Activated CD4-positive, alpha-beta T cell treated with anti-CD3 and anti-CD28 coated beads for 48 hours (primary cell): ENCODE results near the gene ABHD6.
"Not testable (repeated sequence)": the region's sequence is repeated elsewhere in the genome, so short reads cannot be mapped to it uniquely, and the experiment has no call there.

ENCODE experiments used
- DNase-seq: peaks from one replicate; pipeline ENCODE4 v3.0.0-alpha.2; 2020

The ABHD6 gene

GRCh38 chr3:58210761-58211460 lies 26.7 kb upstream of the ABHD6 start, which contains the start of gene DNASE1L3:
TSS of gene DNASE1L3 (minus strand) at chr3:58210972. CDS start at chr3:58210906, 66 bp downstream.
- DNase-seq, result no peak

DNA sequence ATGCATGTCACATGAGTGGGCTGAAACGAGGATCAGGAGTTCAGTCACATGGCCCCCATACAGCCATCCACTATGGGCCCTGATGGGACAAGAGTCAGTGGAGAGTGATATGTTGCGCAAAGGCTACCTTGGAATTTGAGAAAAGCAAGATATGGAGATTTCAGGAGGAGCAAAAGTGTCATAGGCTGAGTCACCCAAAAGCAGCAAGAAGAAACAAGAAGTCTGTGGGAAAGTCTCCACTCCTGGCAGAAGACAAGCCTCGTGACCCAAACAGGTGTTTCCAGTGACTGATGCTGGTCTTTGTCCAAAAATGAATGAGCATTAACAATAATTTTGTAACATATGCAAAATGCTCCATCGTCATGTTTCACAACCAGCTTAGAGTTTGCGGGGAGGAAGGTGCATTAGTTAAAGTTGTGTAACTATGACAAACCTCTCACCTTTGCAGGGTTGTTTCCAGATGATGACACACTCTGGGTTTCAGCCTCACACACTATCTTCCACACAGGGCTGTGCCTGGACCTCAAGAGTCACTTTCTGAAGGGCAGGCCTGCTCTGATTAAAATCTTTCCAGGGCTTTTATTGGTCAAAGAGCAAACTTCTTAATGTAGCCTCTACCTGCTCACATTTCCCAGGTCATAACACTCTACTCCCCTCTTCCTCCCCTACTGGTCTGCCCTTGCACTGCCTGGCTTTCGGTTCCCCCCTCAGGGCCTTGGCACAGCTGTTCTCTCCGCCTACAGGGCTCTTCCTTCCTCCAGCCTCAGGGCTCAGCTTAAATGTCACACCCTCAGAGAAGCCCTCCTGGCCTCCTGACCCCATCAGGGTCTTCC lies 22.9 kb upstream of the ABHD6 start:
- peak; percentile 70 for DNase-seq

- DNase-seq, result no peak
Measured at GRCh38 chr3:58215317-58216025, 22.1 kb upstream of the ABHD6 start.

GRCh38 chr3:58216496-58217195 lies 20.9 kb upstream of the ABHD6 start:
- DNase-seq, result no peak

DNA sequence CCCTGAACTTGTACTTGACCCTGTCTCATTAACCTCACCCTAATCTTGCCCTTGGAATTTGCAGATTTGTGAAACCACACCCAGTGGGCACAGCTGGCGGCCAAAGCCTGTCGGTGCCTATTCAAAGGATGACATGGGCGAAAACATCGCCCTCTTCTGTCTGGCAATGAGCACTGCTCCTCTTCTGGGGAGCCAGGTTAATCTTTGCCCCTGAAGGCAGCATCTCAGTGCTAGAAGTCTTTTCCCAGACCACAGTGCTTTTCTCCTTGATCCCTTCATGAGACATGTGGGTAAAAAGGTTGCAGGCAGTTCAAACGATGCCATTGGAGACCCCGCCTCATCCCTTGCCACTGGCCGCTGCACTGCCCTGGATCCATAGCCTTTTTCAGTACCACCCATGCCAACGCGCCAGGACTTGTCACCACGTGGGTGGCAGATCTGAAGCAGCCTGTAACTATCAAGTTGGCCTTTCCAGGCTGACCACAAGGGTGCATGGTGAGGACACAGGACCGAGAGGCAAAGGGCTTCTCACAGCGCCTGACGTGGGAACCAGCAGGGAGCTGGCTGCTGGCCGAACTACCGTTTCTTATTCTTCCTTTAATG lies 20.3 kb upstream of the ABHD6 start:
- peak; percentile 68 for DNase-seq

DNA sequence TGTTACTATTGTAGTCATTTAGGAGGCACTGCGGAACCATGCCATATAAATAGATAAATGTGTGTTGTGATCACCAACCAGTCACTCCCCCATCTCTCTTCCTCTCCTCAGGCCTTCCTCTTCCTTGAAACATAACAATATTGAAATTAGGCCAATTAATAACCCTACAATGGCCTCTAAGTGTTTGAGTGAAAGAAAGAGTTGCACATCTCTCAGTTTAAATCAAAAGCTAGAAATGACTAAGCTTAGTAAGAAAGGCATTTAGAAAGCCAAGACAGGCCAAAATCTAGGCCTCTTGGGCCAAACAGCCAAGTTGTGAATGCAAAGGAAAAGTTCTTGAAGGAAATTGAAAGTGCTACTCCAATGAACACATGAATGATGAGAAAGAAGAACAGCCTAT lies 18.7 kb upstream of the ABHD6 start:
- no peak for DNase-seq

DNA sequence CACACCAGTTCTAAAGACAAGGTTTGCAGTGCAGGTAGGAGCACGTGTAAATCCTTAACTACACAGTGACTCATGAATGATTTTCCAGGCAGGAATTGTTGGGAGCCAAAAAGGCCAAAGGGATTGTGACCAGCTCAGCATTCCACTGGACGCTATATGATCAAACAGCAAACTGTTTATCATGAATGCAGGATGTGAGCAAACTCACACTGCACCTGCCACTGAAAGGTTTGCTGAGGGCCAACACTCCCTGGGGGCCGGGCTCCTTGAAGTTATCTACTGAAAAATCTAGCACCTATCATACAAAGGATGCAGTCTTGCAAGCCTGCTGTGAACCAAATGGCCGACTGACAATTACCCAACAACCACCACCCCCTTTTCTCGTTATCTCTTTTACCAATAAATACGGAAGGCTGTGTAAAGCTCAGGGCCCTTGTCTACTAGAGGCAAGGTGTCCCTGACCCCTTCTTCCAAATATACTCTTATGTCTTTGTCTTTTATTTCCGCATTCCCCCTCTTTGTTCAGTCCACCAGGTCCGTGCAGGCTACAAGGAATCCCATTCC lies 15.3 kb upstream of the ABHD6 start:
- no peak for DNase-seq

DNA sequence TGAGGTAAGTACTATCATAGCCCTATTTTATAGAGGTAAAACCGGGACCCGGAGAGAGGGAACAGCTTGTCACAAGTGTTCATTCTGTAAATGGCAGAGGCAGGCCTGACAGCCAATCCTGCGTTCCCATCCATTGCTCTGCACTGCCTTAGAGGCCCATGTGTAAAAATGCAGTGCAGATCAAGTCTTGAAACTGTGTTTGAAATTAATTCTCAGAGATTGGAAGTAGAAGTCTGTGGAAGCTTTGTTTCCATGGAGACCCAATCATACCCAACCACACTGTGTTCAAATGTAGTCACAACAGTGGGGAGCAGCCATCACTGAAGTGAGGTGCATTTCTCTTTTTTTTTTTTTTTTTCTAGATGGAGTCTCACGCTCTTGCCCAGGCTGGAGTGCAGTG lies 13.7 kb upstream of the ABHD6 start:
- no peak for DNase-seq

GRCh38 chr3:58227933-58228332 lies 9.7 kb upstream of the ABHD6 start:
- DNase-seq, result not testable (repeated sequence)

GRCh38 chr3:58230876-58231552 lies 6.6 kb upstream of the ABHD6 start:
- DNase-seq, result no peak

DNA sequence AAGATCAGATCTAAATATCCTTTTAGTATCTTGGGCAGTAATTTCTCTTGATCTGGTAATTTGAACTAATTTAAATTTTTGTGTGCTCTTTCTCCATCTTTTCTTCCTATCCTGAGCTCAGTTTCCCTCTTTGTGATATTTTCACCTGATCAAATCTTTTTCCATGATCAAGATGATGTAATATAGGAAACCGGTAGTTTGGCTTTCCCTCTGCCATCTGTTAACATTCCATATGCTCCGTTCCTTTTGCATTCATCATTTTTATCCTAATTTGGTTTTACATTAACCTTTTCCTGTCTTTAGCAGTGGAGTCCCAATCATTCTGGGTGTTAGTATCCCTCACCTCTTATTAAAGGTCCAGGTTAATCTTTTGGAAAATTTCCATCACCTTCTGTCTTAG lies 5.9 kb upstream of the ABHD6 start:
- DNase-seq, result no peak

DNA sequence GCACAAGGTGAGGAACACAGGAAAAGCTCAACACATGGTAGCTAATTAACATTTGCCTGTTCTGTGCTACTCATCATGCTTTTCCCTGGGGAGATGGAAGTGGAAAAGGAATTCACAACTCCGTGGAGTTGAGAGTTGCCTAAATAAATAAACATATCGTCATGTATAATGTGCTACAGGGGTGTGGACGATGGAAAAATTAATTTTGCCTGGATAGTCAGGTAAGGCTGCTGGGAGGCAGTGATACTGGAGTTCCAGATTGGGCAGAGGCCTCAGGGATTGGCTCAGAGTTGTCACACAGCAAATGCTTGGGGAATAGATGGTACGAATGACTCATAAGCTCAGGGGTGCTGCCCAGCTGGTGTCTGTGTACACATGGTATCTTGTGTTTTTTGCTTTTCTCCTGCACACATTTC lies 3.1 kb upstream of the ABHD6 start:
- DNase-seq, result peak; percentile 12

DNA sequence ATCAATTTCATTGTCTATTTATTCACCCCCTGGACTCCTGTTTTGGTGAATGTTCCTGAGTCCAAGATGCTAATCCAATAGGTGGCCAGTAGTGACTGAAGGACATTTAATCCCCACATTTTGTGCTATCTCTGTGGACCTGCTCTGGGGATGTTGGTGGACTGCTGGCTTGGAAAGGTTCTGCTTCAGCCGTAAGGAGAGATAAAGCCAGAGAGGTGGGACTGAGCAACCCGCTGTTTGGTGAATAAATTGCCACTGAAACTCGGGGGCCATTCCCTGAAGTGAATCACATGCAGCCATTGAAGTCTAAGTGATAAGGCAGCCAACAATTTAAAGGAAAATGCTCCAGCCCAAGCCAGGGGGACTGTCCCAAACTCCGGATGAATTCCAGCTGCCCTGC lies 1.6 kb upstream of the ABHD6 start:
- no peak for DNase-seq

DNA sequence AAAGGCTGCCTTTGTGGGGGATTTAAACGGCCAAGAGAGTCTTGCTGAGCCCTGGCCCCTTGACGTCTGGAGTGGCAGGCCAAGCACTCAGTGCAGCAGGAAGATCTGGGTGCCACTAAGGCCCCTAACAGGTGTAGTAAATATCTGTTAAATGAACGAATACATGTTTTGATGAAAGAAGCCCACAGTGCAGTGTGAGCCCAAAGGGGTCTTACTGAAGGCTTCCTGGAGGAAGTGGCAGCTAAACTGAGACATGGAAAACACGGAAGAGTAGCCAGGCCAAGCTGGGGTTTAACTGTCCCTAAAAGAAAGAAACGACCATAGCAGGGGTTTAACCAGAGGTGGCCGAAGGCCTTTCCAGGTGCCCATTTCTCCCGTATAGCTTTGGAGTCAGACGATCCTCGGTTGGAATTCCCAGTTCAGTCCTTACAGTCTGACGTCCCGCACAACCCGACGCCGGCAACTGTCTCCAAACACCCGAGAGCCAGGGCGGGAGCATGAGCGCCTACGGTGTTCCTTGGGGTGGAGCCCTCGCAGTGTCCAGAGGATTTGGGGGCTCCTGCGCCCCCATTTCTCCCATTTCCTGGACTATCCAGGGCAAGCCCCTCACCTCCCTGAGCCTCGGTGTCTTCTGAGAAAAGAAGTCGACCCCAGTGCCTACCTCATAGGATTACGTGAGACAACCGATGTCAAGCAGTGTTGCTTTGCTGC lies 910 bp upstream of the ABHD6 start:
- DNase-seq, result no peak

DNA sequence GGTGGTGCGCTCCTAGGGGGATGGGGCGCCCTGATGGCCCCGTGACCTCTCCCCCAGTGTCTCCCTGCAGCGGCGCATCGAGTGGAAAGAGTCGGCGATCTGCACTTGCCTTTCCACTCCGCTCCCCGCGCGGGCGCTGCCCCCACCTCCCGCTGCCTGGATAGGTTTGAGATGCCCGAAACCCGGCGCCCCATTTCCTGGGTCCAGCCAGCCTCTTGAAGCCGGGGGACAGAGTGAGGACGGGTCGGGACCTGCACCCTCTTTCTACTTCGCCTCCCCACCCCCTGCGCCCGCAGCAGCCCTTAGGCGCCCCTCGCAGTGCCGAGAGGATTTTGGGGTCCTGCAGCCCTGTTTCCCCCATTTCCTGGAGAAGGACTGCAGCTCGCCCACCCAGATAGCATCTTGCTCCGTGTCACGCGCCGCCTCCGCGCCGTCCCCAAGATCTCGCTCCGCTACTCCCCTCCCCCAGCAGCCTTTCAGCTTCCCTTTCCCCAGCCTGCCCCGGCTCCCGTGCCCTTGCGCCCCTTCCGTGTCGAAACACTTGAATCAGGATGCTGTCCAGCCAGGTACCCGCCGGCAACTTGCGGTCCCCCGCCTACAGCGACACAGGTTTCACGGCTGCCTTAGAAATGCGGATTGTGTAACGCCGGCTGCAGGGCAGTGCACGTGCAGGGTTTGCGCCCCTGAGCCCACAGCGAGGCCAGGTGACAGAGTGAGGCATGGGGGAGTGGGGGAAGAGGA lies 519 bp downstream of the ABHD6 start:
- peak; percentile 70 for DNase-seq

DNA sequence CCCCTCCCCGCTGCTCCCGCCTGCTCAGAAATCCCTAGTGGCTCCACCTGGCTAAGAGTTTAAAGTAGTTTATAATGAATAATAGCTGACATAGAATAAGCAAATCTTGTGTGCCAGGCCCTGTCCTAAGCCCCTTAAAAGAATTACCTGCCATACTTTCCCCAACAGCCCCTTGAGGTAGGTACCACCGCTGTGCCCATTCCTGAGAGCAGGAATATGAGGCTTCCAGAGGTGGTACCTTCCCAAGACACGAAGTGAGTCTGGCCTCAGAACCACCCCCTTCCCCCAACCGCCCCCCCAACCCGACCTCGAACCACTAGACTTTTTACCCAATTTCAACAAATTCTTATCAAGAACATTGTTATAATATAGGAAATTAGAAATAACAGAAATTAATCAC lies 1.2 kb downstream of the ABHD6 start:
- no peak for DNase-seq

DNA sequence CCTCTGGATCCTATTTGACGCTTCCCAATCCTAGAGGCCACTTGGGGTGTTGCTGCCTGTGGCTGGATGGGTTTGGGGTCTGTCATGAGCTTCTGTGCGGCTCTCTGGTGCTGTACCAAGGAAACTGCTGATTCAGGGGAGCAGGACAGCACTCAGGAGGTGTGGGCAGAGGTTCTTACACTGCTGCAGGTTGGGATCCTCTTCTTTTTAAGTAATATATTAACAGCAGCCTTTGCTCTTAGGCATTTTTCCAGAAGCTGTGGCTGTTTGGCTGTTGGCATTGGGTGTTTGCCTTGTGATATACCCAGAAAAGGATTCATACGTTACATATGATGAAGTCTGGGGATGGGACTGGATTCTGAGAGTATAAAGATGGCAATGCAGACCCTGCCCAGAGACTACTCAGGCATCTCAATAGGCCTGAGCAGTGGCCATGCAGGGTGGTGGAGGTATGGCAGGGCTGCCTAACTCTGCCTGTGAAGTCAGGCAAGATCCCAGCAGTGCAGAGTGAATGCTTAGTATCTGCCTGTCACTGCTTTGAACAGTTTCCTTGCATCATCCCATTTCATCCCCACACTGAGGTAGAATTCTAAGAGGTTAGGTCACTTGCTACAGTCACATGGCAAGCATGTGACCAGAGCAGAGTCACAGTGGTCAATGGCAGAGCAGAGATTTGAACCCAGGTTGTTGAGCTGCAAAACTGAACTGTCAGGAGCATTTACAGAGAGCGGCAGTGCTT lies 3.9 kb downstream of the ABHD6 start:
- DNase-seq, result no peak

DNA sequence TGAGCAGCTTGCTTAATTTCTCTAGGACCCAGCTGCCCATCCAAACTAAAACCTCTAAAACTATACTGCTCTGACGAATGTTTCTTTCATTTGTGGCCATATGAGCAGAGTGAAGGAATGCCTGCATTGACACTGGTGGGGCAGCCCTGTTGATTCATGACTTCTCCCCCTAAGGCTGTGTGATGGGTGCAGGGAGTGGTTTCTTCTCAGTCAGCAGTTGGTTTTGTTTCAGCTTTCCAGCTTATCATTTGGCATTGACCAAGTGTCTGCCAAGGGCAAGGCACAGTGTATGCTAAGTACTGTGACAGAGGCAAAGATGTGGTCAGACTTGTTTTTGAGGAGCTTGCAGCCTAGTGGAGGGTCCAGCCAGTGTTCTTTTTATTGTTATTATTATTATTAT lies 4.7 kb downstream of the ABHD6 start:
- DNase-seq, result no peak

GRCh38 chr3:58242860-58243259 lies 5.3 kb downstream of the ABHD6 start:
- DNase-seq, result not testable (repeated sequence)
